Measurements from ENCODE around the gene FOSL1.

DNA sequence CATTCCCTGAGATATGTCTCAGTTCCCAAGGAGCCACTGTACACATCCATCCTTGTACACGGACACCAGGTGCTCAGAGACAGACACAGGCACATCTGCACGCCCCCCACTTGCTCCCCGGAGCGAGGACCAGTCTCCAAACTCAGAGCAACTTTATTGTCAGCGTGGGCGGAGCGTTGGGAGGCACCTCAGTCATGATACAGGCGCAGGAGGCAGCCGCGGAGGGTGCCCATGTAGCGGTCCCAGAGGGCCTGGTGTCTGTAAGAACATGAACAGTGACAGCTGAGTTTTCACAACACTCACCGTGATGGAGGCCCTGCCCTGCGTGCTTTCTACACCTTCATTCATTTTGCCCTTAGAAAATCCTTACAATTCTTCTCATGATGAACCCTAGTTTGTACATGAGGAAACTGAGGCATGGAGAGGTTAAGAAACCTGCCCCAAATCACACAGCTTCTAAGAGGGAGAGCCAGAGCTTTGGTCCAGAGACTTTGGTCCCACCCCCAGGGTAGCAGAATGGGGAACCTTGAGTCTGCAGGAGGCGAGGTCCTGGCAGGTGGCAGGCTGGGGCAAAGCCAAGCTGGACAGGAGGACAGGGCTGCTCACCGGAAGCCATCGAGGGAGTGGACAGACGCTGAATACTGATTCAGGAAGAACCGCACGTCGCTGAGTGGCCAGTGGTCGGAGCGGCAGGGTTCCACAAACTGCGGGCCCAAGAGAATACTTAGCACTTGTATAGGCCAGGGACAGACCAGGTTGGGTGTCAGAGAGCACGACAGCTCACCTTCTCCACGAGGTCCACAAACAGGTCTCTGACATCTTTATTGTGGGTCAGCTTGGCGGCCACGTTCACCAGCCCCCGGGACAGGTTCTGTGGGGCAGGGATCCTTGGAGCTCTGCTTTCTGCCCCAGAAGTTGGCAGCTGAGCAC lies 16.1 kb downstream of the FOSL1 start:
- TF ChIP-seq CTCF (IDR thresholded peaks at IDR 0.05) (no peak), POLR2AphosphoS5 (IDR thresholded peaks at IDR 0.05) (no peak)
